Smooth muscle cell (in vitro differentiated cells): ENCODE data around the gene PLEKHD1. TPM values are rescaled to one million over a fixed set of nuclear protein-coding genes. Genes with fewer than 3 reads are reported as not detected.

Source experiments
- DNase-seq: peaks from one replicate; lab custom pipeline; 2025; ENCODE audit not compliant: unreplicated experiment; lab: John Stamatoyannopoulos, UW
- H2AFZ ChIP-seq: fragments of 200-600 bp; sonication (generic); 2 replicates; pipeline ENCODE4 v1.6.0; 2016; ENCODE audit warnings: antibody characterized with exemption, low read depth, mild to moderate bottlenecking
- H3F3A ChIP-seq: fragments of 200-600 bp; sonication (generic); 2 replicates; pipeline ENCODE4 v1.6.0; 2017; ENCODE audit warnings: antibody characterized with exemption, low read depth
- H3K27ac ChIP-seq: fragments of 200-600 bp; sonication (generic); 2 replicates; pipeline ENCODE4 v1.5.1; 2016; ENCODE audit warnings: low read depth, mild to moderate bottlenecking
- H3K27me3 ChIP-seq: fragments of 200-600 bp; sonication (generic); 2 replicates; pipeline ENCODE4 v1.6.1; 2016; ENCODE audit warnings: low read depth, mild to moderate bottlenecking
- H3K36me3 ChIP-seq: fragments of 200-600 bp; sonication (generic); 2 replicates; pipeline ENCODE4 v1.5.1; 2016; ENCODE audit warnings: low read depth
- H3K4me1 ChIP-seq: fragments of 200-600 bp; sonication (generic); 2 replicates; pipeline ENCODE4 v1.5.1; 2016; ENCODE audit warnings: low read depth
- H3K4me2 ChIP-seq: fragments of 200-600 bp; sonication (generic); 2 replicates; pipeline ENCODE4 v1.6.0; 2016; ENCODE audit warnings: mild to moderate bottlenecking
- H3K4me3 ChIP-seq: fragments of 200-600 bp; sonication (generic); 2 replicates; pipeline ENCODE4 v1.5.1; 2016; ENCODE audit warnings: mild to moderate bottlenecking
- H3K79me2 ChIP-seq: fragments of 200-600 bp; sonication (generic); 2 replicates; pipeline ENCODE4 v1.6.0; 2016; ENCODE audit warnings: low read depth, mild to moderate bottlenecking
- H3K9ac ChIP-seq: fragments of 200-600 bp; sonication (generic); 2 replicates; pipeline ENCODE4 v1.6.0; 2016; ENCODE audit warnings: low read depth
- H3K9me3 ChIP-seq: fragments of 200-600 bp; sonication (generic); replicated peaks from 2 replicates; pipeline ENCODE4 v1.5.1; 2016; ENCODE audit warnings: low read depth
- H4K20me1 ChIP-seq: fragments of 200-600 bp; sonication (generic); 2 replicates; pipeline ENCODE4 v1.6.0; 2016; ENCODE audit warnings: low read depth
- CTCF ChIP-seq: fragments of 200-600 bp; sonication (generic); IDR thresholded peaks from 2 replicates; pipeline ENCODE4 v1.5.1; 2017; ENCODE audit warnings: borderline replicate concordance, mild to moderate bottlenecking, antibody characterized with exemption; ENCODE audit not compliant: insufficient read depth, poor library complexity, severe bottlenecking
- WGBS: methylation state at CpG from one replicate; pipeline ENCODE4 v1.1.7; 2016; ENCODE audit warnings: low lambda C conversion rate; 5-methylcytosine and 5-hydroxymethylcytosine counted together
- polyA plus RNA-seq: library from polyadenylated mRNA; unstranded; fragments of >200 nt; fragmentation: Nextera tagmentation; extraction: Ambion mirVana; gene quantifications from 2 replicates; pipeline ENCODE4 v1.2.1, GENCODE V29; 2016
- total RNA-seq: library from RNA; depleted of rRNA; stranded (reverse); fragments of >200 nt; gene quantifications from 2 replicates; pipeline ENCODE4 v1.2.3, GENCODE V29; 2014

Gene PLEKHD1
- total and polyA plus RNA-seq, 2 experiments from 2014 or later = 0.03 TPM; not detected in 1

- WGBS = 97% methylated on average over 5 of the region's 5 CpGs
- no peaks in the 10 kb centered on the region for H3K9me3 ChIP-seq
- H3K9ac ChIP-seq = no peak overlapping the region
- H3K4me3 ChIP-seq = no peak overlapping the region
- DNase-seq = no peak
- no peak overlapping the region for H3K4me2 ChIP-seq
- no peaks in the 10 kb centered on the region for H3K27me3 ChIP-seq
- no peaks in the 10 kb centered on the region for H3F3A ChIP-seq
- no peak overlapping the region for H3K27ac ChIP-seq
- H4K20me1 ChIP-seq = peaks cover 69% of the 10 kb centered on the region
- TF ChIP-seq CTCF = no peak
- H3K79me2 ChIP-seq = peaks cover 17% of the 10 kb centered on the region
- H2AFZ ChIP-seq = no peak overlapping the region
- H3K4me1 ChIP-seq = no peaks in the 10 kb centered on the region
- no peaks in the 10 kb centered on the region for H3K36me3 ChIP-seq
Measured at GRCh38 chr14:69443296-69443805, 41.2 kb upstream of the PLEKHD1 start.

- no peaks in the 10 kb centered on the region for H3F3A ChIP-seq
- no peak overlapping the region for H3K9ac ChIP-seq
- H3K4me3 ChIP-seq = no peak overlapping the region
- H4K20me1 ChIP-seq = peaks cover 47% of the 10 kb centered on the region
- no peak overlapping the region for H3K4me2 ChIP-seq
- peaks cover 1% of the 10 kb centered on the region for H3K79me2 ChIP-seq
- H2AFZ ChIP-seq = no peak overlapping the region
- no peaks in the 10 kb centered on the region for H3K27me3 ChIP-seq
- H3K9me3 ChIP-seq = no peaks in the 10 kb centered on the region
- no peak for DNase-seq
- no peak overlapping the region for H3K27ac ChIP-seq
- TF ChIP-seq CTCF = no peak
- H3K4me1 ChIP-seq = no peaks in the 10 kb centered on the region
- 82% methylated on average over 8 of the region's 8 CpGs for WGBS
- H3K36me3 ChIP-seq = peaks cover 4% of the 10 kb centered on the region
Measured at GRCh38 chr14:69449216-69449615, 35.3 kb upstream of the PLEKHD1 start.

GRCh38 chr14:69451941-69452340, 32.6 kb upstream of the PLEKHD1 start:
- Histone ChIP-seq H3K4me2 (no peak overlapping the region), H3F3A (peaks cover 3% of the 10 kb centered on the region), H3K9ac (no peak overlapping the region), H4K20me1 (peaks cover 41% of the 10 kb centered on the region), H3K27ac (no peak overlapping the region), H3K4me3 (no peak overlapping the region), H3K36me3 (peaks cover 13% of the 10 kb centered on the region), H3K27me3 (no peaks in the 10 kb centered on the region), H2AFZ (no peak overlapping the region), H3K4me1 (no peaks in the 10 kb centered on the region), H3K9me3 (no peaks in the 10 kb centered on the region), H3K79me2 (no peaks in the 10 kb centered on the region)
- no peak for TF ChIP-seq CTCF
- DNase-seq = no peak
- WGBS = 96% methylated on average over 2 of the region's 2 CpGs

- Histone ChIP-seq H3K4me1 (no peaks in the 10 kb centered on the region), H4K20me1 (peaks cover 14% of the 10 kb centered on the region), H3K27me3 (no peaks in the 10 kb centered on the region), H3F3A (peaks cover 3% of the 10 kb centered on the region), H3K9me3 (no peaks in the 10 kb centered on the region), H3K79me2 (no peaks in the 10 kb centered on the region), H3K27ac (no peak overlapping the region), H3K4me2 (no peak overlapping the region), H3K9ac (no peak overlapping the region), H3K4me3 (no peak overlapping the region), H3K36me3 (peaks cover 12% of the 10 kb centered on the region), H2AFZ (no peak overlapping the region)
- WGBS = 96% methylated on average over 11 of the region's 11 CpGs
- DNase-seq = no peak
- TF ChIP-seq CTCF = no peak
Measured at GRCh38 chr14:69458350-69458749, 26.2 kb upstream of the PLEKHD1 start.
